HepG2 (cell line): ENCODE results near the gene BRINP1.

Experiments
- CHD2 ChIP-seq: IDR thresholded peaks from 2 replicates; pipeline ENCODE4 v1.6.1; 2011; ENCODE audit warnings: low read depth, low read length, improper control_type of control experiment
- CTCF ChIP-seq: sonication (generic); formaldehyde crosslinking; IDR thresholded peaks from 2 replicates; pipeline ENCODE4 v1.5.0; 2020; ENCODE audit warnings: mild to moderate bottlenecking, missing genetic modification reagents, moderate library complexity
- HDAC2 ChIP-seq: sonication (generic); formaldehyde crosslinking; IDR thresholded peaks from 2 replicates; pipeline ENCODE4 v1.4.0; 2020; ENCODE audit warnings: missing genetic modification reagents
- TRAFD1 ChIP-seq: sonication (generic); formaldehyde crosslinking; IDR thresholded peaks from 2 replicates; pipeline ENCODE4 v1.5.1; 2020; ENCODE audit warnings: missing genetic modification reagents, mild to moderate bottlenecking, borderline replicate concordance

- no peak for TF ChIP-seq TRAFD1
- no peak for TF ChIP-seq CTCF (CRISPR knock-in tag)
- TF ChIP-seq HDAC2 = no peak
- TF ChIP-seq CHD2 = no peak
Measured at GRCh38 chr9:119213471-119213870, 155.8 kb downstream of the BRINP1 start.
